ENCODE measurements around the gene MSH6.

DNA sequence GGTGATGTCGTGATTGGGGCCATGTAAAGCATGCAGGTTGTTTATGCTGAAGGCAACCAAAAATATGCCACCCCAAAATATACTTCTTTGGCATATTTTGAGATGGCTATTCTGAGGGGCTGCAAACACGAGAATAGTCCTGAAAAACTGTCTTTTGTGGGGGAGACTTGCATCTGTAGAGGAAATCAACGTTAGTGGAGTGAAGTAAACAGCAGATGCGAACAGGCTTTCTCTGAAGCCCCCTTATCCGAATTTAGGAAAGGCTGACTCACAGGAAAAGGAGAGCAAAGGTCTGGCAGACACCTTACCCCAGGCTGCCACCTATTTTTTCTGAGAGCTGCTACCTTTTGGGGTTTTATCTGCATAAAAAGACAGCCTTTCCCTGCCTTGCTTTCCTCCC lies 44.6 kb upstream of the MSH6 start:
- TF ChIP-seq, protein P1, sequence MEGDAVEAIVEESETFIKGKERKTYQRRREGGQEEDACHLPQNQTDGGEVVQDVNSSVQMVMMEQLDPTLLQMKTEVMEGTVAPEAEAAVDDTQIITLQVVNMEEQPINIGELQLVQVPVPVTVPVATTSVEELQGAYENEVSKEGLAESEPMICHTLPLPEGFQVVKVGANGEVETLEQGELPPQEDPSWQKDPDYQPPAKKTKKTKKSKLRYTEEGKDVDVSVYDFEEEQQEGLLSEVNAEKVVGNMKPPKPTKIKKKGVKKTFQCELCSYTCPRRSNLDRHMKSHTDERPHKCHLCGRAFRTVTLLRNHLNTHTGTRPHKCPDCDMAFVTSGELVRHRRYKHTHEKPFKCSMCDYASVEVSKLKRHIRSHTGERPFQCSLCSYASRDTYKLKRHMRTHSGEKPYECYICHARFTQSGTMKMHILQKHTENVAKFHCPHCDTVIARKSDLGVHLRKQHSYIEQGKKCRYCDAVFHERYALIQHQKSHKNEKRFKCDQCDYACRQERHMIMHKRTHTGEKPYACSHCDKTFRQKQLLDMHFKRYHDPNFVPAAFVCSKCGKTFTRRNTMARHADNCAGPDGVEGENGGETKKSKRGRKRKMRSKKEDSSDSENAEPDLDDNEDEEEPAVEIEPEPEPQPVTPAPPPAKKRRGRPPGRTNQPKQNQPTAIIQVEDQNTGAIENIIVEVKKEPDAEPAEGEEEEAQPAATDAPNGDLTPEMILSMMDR (IDR thresholded peaks at IDR 0.05; ENCODE audit: poor library complexity) = no peak
- TF ChIP-seq EZH2 (IDR thresholded peaks at IDR 0.05; ENCODE audit: borderline replicate concordance) = no peak

Data from hepatocyte (in vitro differentiated cells).